Measurements from ENCODE around the gene TADA1. TPM values are rescaled to one million over a fixed set of nuclear protein-coding genes. Genes with fewer than 3 reads are reported as not detected.

TADA1 gene
- total RNA-seq, 3 donors from 2014 or later (not counting 1 experiment from before 2014, with no cell fraction given) = 11.7 to 13.7 (median 12.5) TPM

GRCh38 chr1:166903232-166903631, 27.2 kb upstream of the TADA1 start:
- Mint-ChIP-seq H3K27me3 (ENCODE audit: low read depth in 2 of 2) (peaks cover 0 to 9% of the 10 kb centered on the region in 2 donors), H3K4me3 (no peak overlapping the region)
- no peaks in the 10 kb centered on the region for H3K9me3 ChIP-seq (ENCODE audit: control insufficient read depth, insufficient read depth, low read length)

GRCh38 chr1:166902279-166902678, 26.2 kb upstream of the TADA1 start:
- no peaks in the 10 kb centered on the region for H3K27me3 ChIP-seq (ENCODE audit: control insufficient read depth, insufficient read depth, low read length)
- H3K4me1 Mint-ChIP-seq = peaks cover 10 to 11% of the 10 kb centered on the region in 2 donors
- intact Hi-C loops (cut with micrococcal nuclease) = loop anchor here (10.0 kb wide), 1 partner anchor 653 kb away; the partner anchor contains the start of gene CREG1
- H3K9me3 Mint-ChIP-seq = no peaks in the 10 kb centered on the region
- no peak overlapping the region for H3K4me3 ChIP-seq (ENCODE audit: low read length)
- no peaks in the 10 kb centered on the region for H3K4me1 ChIP-seq (ENCODE audit: control insufficient read depth, insufficient read depth, low read length)
- ATAC-seq (peak; percentile 46 to 52 (median 50)), DNase-seq (peak in 1 of 2 donors; percentile 7)
- H3K4me3 Mint-ChIP-seq = no peak overlapping the region
- WGBS (ENCODE audit: insufficient coverage) = 20% methylated on average over 1 of the region's 1 CpG
- peaks cover 0 to 9% of the 10 kb centered on the region in 2 donors for H3K27me3 Mint-ChIP-seq (ENCODE audit: low read depth in 2 of 2)
- H3K27ac Mint-ChIP-seq = no peak overlapping the region
- H3K36me3 Mint-ChIP-seq = no peaks in the 10 kb centered on the region
- H3K9me3 ChIP-seq (ENCODE audit: control insufficient read depth, insufficient read depth, low read length) = peaks cover 2% of the 10 kb centered on the region
- no peak for TF ChIP-seq CTCF (IDR thresholded peaks at IDR 0.05)
- no peak overlapping the region for H3K27ac ChIP-seq (ENCODE audit: low read length)
- no peaks in the 10 kb centered on the region for H3K36me3 ChIP-seq (ENCODE audit: control insufficient read depth, insufficient read depth, low read length)

More at GRCh38 chr1:166903232-166903631, 27.2 kb upstream of the TADA1 start:
- Mint-ChIP-seq H3K4me1 (peaks cover 10 to 11% of the 10 kb centered on the region in 2 donors), H3K36me3 (no peaks in the 10 kb centered on the region), H3K9me3 (no peaks in the 10 kb centered on the region), H3K27ac (no peak overlapping the region)
- Histone ChIP-seq H3K27ac (ENCODE audit: low read length) (no peak overlapping the region), H3K27me3 (ENCODE audit: control insufficient read depth, insufficient read depth, low read length) (no peaks in the 10 kb centered on the region), H3K4me3 (ENCODE audit: low read length) (no peak overlapping the region), H3K4me1 (ENCODE audit: control insufficient read depth, insufficient read depth, low read length) (no peaks in the 10 kb centered on the region), H3K36me3 (ENCODE audit: control insufficient read depth, insufficient read depth, low read length) (no peaks in the 10 kb centered on the region)
- DNase-seq (no peak), ATAC-seq (no peak)
- no CpG with 5 or more reads among the region's 1 CpG for WGBS (ENCODE audit: insufficient coverage)
- intact Hi-C loops (cut with micrococcal nuclease) = loop anchor here (10.0 kb wide), 1 partner anchor 652 kb away; the partner anchor contains the start of gene CREG1
- TF ChIP-seq CTCF (IDR thresholded peaks at IDR 0.05) = no peak

GRCh38 chr1:166900987-166901386, 24.9 kb upstream of the TADA1 start:
- no peak for TF ChIP-seq CTCF (IDR thresholded peaks at IDR 0.05)
- H3K4me3 ChIP-seq (ENCODE audit: low read length) = no peak overlapping the region
- no peaks in the 10 kb centered on the region for H3K9me3 Mint-ChIP-seq
- H3K27ac Mint-ChIP-seq = no peak overlapping the region
- no peak for DNase-seq
- peaks cover 2 to 5% of the 10 kb centered on the region in 2 donors for H3K4me1 Mint-ChIP-seq
- no peaks in the 10 kb centered on the region for H3K36me3 ChIP-seq (ENCODE audit: control insufficient read depth, insufficient read depth, low read length)
- ATAC-seq = no peak
- 66% methylated on average over 4 of the region's 4 CpGs for WGBS (ENCODE audit: insufficient coverage)
- peaks cover 4 to 11% of the 10 kb centered on the region in 2 donors for H3K27me3 Mint-ChIP-seq (ENCODE audit: low read depth in 2 of 2)
- H3K4me3 Mint-ChIP-seq = no peak overlapping the region
- H3K4me1 ChIP-seq (ENCODE audit: control insufficient read depth, insufficient read depth, low read length) = no peaks in the 10 kb centered on the region
- intact Hi-C loops (cut with micrococcal nuclease) = loop anchor here (10.0 kb wide), 1 partner anchor 654 kb away; the partner anchor contains the start of gene CREG1
- no peak overlapping the region for H3K27ac ChIP-seq (ENCODE audit: low read length)
- no peaks in the 10 kb centered on the region for H3K27me3 ChIP-seq (ENCODE audit: control insufficient read depth, insufficient read depth, low read length)
- peaks cover 4% of the 10 kb centered on the region for H3K9me3 ChIP-seq (ENCODE audit: control insufficient read depth, insufficient read depth, low read length)
- H3K36me3 Mint-ChIP-seq = no peaks in the 10 kb centered on the region

- Histone ChIP-seq H3K27me3 (ENCODE audit: control insufficient read depth, insufficient read depth, low read length) (no peaks in the 10 kb centered on the region), H3K4me3 (ENCODE audit: low read length) (no peak overlapping the region), H3K9me3 (ENCODE audit: control insufficient read depth, insufficient read depth, low read length) (peaks cover 4% of the 10 kb centered on the region), H3K4me1 (ENCODE audit: control insufficient read depth, insufficient read depth, low read length) (no peaks in the 10 kb centered on the region), H3K27ac (ENCODE audit: low read length) (no peak overlapping the region), H3K36me3 (ENCODE audit: control insufficient read depth, insufficient read depth, low read length) (no peaks in the 10 kb centered on the region)
- no peak overlapping the region for H3K27ac Mint-ChIP-seq
- H3K27me3 Mint-ChIP-seq (ENCODE audit: low read depth in 2 of 2) = peaks cover 13 to 14% of the 10 kb centered on the region in 2 donors
- intact Hi-C loops (cut with micrococcal nuclease) = loop anchor here (10.0 kb wide), 1 partner anchor 655 kb away; the partner anchor contains the start of gene CREG1
- no peak for ATAC-seq
- H3K9me3 Mint-ChIP-seq = no peaks in the 10 kb centered on the region
- no peak overlapping the region for H3K4me3 Mint-ChIP-seq
- no peak for TF ChIP-seq CTCF (IDR thresholded peaks at IDR 0.05)
- DNase-seq = no peak
- H3K36me3 Mint-ChIP-seq = no peaks in the 10 kb centered on the region
- H3K4me1 Mint-ChIP-seq = no peaks in the 10 kb centered on the region
These were observed 23.7 kb upstream of the TADA1 start for GRCh38 chr1:166899769-166900168.

All from natural killer cell (primary cell).